Activated T-helper 1 cell treated with Interleukin-2 at 50 U/mL for 16 hours (primary cell): ENCODE measurements around the gene PTGES3L.
"Not testable (repeated sequence)": the region's sequence is repeated elsewhere in the genome, so short reads cannot be mapped to it uniquely, and the experiment has no call there.

Experiments used
- DNase-seq: peaks from one replicate; pipeline ENCODE4 v3.0.0-alpha.2; 2020; ENCODE audit warnings: low read depth

The PTGES3L gene

GRCh38 chr17:43014020-43014648 is 34.3 kb upstream of the PTGES3L start:
- DNase-seq = no peak

GRCh38 chr17:43013296-43013695 is 33.4 kb upstream of the PTGES3L start:
- no peak for DNase-seq

DNA sequence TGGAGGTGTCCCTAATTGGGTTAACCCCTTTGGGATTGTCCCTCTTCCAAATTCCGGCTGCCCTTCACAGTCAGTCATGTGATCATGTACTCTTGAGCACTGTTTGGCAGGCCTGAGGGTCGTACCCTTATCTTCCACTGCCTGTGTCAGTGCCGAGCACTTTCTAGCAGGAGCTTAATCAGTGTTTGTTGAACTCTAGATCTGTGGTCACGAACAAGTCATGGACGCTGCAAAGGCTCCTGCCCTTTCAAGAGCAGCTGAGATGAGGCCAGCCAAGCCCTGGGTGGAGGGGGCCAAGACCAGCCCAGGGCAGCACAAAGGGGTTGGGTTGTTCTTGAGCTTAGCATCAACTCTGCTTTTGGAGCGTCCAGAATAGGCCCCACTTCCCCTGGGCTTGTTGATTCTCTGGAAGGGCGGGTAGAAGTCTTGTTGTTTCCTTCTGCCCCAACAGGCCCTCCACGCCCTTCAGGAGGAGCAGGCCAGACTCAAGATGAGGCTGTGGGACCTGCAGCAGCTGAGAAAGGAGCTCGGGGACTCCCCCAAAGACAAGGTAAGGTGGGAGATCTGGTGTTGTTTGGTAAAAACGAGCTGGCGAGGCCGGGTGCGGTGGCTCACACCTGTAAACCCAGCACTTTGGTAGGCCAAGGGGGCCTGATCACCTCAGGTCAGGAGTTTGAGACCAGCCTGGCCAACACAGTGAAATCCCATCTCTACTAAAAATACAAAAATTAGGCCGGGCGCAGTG is 32.0 kb upstream of the PTGES3L start:
- no peak for DNase-seq

DNA sequence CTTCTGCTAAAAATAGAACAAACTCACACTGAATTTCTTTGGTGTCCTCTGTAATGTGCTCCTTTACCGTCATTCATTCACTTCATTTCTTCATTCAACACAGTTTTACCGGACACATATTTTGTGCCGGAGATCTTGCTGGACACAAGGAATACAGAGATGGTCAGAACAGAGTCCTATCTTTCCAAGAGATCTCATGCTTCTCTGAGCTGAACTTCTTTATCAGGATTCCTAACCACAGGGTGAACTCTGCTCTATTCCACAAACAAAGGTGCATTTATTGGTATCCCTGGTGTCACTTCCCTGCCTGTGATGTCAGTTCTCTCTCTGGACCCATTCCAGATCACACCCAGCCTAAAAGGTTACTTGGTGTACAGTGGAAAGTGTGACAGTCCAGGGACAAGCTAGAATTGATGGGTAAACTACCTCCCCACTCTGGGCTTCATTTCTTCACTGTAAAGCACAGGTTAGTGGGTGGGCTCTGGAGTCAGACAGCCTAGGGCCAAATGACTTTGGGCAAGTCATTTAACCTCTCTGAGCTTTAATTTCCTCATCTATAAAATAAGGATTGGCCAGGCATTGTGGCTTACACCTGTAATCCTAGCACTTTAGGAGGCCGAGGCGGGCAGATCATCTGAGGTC is 30.9 kb upstream of the PTGES3L start:
- no peak for DNase-seq

DNA sequence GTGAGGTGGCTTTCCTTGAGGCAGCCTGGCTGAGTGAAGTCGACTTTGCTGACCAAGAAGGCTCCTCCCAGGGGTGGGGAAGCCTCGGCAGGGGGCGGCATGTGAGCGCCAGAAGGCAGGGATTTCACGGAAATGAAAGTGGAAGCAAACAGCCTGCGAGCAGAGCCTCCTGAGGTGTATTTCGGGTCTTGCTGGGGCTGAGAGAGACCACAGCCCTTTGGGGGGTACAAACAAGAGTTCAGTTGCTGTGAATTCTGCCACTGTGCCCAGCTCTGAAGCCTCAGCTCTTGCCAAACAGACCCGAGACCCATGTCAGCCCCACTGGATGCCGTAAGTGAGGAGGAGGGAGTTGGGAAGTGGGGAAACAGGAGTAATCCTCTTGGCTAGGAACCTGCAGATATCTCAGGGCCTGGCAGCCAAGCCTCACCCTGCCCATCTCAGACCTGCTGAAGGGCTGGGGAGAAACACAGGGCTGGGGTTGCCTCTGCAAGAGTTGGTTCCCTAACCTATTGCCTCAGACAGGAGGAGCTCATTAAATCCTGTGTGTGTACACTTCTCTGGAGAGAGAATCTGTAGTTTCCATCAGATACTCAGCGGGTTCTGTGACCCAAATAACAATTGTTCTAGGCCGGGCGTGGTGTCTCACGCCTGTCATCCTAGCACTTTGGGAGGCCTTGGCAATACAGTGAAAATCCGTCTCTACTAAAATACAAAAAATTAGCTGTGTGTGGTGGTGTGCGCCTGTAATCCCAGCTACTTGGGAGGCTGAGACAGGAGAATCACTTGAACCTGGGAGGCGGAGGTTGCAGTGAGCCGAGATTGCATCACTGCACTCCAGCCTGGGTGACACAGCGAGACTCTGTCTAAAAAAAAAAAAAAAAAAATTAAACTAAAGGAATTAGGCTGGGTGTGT is 27.0 kb upstream of the PTGES3L start, which contains the start of gene IFI35:
Gene IFI35, plus strand, starts transcription at position 146 of the 913 bp plus-strand sequence. Its CDS starts 164 bp downstream, at position 310.
- peak; percentile 76 for DNase-seq

GRCh38 chr17:43003542-43004172 is 23.8 kb upstream of the PTGES3L start:
- no peak for DNase-seq

GRCh38 chr17:43000894-43001293 is 21.0 kb upstream of the PTGES3L start:
- DNase-seq = not testable (repeated sequence)

GRCh38 chr17:42999003-42999525 is 19.2 kb upstream of the PTGES3L start:
- no peak for DNase-seq

GRCh38 chr17:42997984-42998938 is 18.4 kb upstream of the PTGES3L start, which contains the start of gene RPL27:
TSS of gene RPL27 (plus strand) at chr17:42998419. CDS start at chr17:42998751, 332 bp downstream.
- DNase-seq = peak; percentile 94

GRCh38 chr17:42997390-42997983 is 17.6 kb upstream of the PTGES3L start:
- DNase-seq = no peak

DNA sequence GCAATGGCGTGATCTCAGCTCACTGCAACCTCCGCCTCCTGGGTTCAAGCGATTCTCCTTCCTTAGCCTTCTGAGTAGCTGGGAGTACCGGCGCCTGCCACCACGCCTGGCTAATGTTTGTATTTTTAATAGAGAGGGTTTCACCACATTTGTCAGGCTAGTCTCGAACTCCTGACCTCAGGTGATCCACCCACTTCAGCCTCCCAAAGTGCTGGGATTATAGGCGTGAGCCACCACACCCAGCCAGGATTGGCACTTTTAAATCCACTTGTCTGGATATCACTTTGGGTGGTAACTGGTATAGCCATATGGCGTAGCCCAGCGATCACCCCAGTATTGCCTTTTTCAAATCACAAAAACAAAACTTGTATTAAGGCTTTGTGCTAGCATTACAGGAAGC is 14.0 kb upstream of the PTGES3L start:
- DNase-seq = not testable (repeated sequence)

- no peak for DNase-seq
These were observed 13.0 kb upstream of the PTGES3L start for GRCh38 chr17:42992872-42993271.

- no peak for DNase-seq
These were observed 11.6 kb upstream of the PTGES3L start for GRCh38 chr17:42991471-42991870.

- DNase-seq = no peak
These were observed 10.1 kb upstream of the PTGES3L start for GRCh38 chr17:42989726-42990652.

DNA sequence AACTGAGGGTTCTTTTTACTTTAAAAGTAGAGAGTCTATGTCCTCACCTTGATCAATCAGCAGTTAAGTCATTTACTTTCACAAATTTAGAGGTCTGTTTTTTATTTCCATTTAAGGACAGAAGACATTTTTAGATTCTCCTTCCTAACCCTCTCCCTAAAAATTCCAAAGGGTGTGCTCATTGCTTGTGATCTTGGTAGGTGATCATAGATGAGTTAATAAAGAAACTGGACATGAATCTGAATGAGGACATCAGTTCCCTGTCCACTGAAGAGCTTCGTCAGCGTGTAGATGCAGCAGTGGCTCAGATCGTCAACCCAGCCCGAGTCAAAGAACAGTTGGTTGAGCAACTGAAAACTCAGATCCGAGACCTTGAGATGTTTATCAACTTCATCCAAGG is 9.3 kb upstream of the PTGES3L start:
- no peak for DNase-seq

- DNase-seq = no peak
These were observed 5.3 kb upstream of the PTGES3L start for GRCh38 chr17:42985225-42985624.

DNA sequence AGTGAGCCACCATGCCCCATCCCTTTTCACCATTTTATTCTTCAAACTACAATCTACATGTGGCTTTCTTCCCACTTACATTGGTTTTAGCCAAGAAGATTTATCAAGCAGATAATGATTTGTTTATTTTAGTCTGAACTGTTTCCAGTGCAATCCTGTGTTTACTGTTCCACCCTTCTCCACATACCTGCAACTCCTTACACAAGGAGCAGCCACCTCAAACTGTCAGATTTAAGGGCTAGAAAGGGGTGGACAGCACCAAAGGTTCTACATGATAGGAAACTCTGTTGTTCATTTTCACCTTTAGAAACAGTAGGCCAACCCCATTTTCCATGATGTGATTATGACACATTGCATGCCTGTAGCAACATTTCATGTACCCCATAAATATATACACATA is 2.4 kb upstream of the PTGES3L start:
- DNase-seq = no peak

DNA sequence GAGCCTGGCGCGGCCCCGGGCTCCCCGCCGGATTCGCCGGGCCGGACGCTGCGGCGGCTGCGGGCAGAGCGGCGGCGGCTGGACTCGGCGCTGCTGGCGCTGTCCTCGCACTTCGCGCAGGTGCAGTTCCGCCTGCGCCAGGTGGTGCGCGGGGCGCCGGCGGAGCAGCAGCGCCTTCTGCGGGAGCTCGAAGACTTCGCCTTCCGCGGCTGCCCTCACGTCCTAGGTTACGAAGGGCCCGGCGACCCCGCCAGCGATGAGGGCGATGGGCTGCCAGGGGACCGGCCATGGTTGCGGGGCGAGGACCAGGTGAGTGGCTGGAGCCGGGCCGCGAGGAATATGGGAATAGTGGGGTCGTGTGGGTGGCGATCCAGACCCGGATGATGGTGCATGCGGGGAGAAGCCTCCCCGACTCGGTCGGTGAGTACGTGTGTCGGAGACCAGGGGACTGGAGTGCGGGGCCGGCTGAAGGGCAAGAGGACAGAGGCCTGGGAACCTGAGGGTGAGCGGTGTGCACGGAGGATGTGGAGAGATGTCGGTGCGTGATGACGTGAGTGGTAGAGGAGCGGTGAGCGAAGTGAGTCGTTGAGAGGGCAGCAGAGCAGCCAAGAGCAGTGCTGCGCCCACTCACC is 1.0 kb upstream of the PTGES3L start:
- peak; percentile 25 for DNase-seq
